ENCODE results near the gene R3HDML. TPM values are rescaled to one million over a fixed set of nuclear protein-coding genes. Genes with fewer than 3 reads are reported as not detected.

The R3HDML gene
- total and polyA plus RNA-seq, 2 of the 13 experiments (the other 11 are each of a cell fraction or from before 2014, with no cell fraction given) = not detected

- intact Hi-C loops (cut with micrococcal nuclease; ENCODE audit: unreplicated experiment) = no loop called here
- Histone ChIP-seq H3K4me1 (ENCODE audit: insufficient read depth, low read length) (peaks cover 69% of the 10 kb centered on the region), H3K79me2 (ENCODE audit: insufficient read depth, low read length) (no peaks in the 10 kb centered on the region), H3K4me2 (ENCODE audit: low read depth, low read length) (no peak overlapping the region), H3K4me3 (replicated peaks in 1 of 3; ENCODE audit: insufficient read depth in 1 of 3, low read depth in 2 of 3, low read length in 3 of 3) (no peak overlapping the region), H3K27me3 (ENCODE audit: control insufficient read depth in 1 of 2, insufficient read depth in 2 of 2, low read length in 2 of 2) (no peaks in the 10 kb centered on the region; a peak in 1 of 5 replicates), H3K27ac (ENCODE audit: extremely low read length, insufficient read depth, low read length) (peak overlapping the region; percentile 24), H4K20me1 (ENCODE audit: insufficient read depth, low read length) (no peaks in the 10 kb centered on the region), H2AFZ (ENCODE audit: low read length) (no peak overlapping the region), H3K9me3 (ENCODE audit: low read length) (no peaks in the 10 kb centered on the region), H3K36me3 (replicated peaks in 1 of 2; ENCODE audit: control insufficient read depth in 1 of 2, insufficient read depth in 2 of 2, low read length in 2 of 2) (no peaks in the 10 kb centered on the region), H3K9ac (ENCODE audit: insufficient read depth, low read depth, low read length) (no peak overlapping the region; the same call in 1 of the 2 replicates)
- no peak for FAIRE-seq
- in situ Hi-C loops (cut with HindIII; ENCODE audit: extremely low pct_ligation_motif_present, low pct_unique_long_range_greater_than_20kb) = no loop called here
- no peak for DNase-seq (ENCODE audit: low spot score)
- ATAC-seq = no peak
- BruUV-seq (replicated peaks) = no TSS peak
- CTCF ChIA-PET (ENCODE audit: low intra/inter-chr PET ratio, low total read pairs) = no interaction called here
- no peak for TF ChIP-seq TP53 (CRISPR knock-in tag; conservative IDR thresholded peaks at IDR 0.05)
- TF ChIP-seq ZXDC (CRISPR knock-in tag; IDR thresholded peaks at IDR 0.05) = no peak
- no peak for TF ChIP-seq ZNF230 (CRISPR knock-in tag; IDR thresholded peaks at IDR 0.05)
- TF ChIP-seq NR2F6 (IDR thresholded peaks at IDR 0.05) = no peak
- no peak for TF ChIP-seq NR2F6 (CRISPR knock-in tag; IDR thresholded peaks at IDR 0.05)
- POLR2A ChIA-PET = no interaction called here
- WGBS (ENCODE audit: low lambda C conversion rate) = 94% methylated on average over 5 of the region's 6 CpGs
Measured at GRCh38 chr20:44350567-44350966, 13.7 kb downstream of the R3HDML start.

GRCh38 chr20:44354979-44355497 is 18.2 kb downstream of the R3HDML start:
- Histone ChIP-seq H3K79me2 (ENCODE audit: insufficient read depth, low read length) (peaks cover 43% of the 10 kb centered on the region), H3K27me3 (ENCODE audit: control insufficient read depth in 1 of 2, insufficient read depth in 2 of 2, low read length in 2 of 2) (no peaks in the 10 kb centered on the region; a peak in 1 of 5 replicates), H4K20me1 (ENCODE audit: insufficient read depth, low read length) (no peaks in the 10 kb centered on the region), H3K36me3 (replicated peaks in 1 of 2; ENCODE audit: control insufficient read depth in 1 of 2, insufficient read depth in 2 of 2, low read length in 2 of 2) (peaks cover 0 to 5% of the 10 kb centered on the region in 2 experiments; a peak in 4 of 5 replicates), H3K9ac (ENCODE audit: insufficient read depth, low read depth, low read length) (peak overlapping the region; percentile 85), H3K9me3 (ENCODE audit: low read length) (no peaks in the 10 kb centered on the region), H3K4me3 (replicated peaks in 1 of 3; ENCODE audit: insufficient read depth in 1 of 3, low read depth in 2 of 3, low read length in 3 of 3) (peak overlapping the region; percentile 69 to 95 (median 92)), H2AFZ (ENCODE audit: low read length) (peak overlapping the region; percentile 65), H3K4me1 (ENCODE audit: insufficient read depth, low read length) (peaks cover 83% of the 10 kb centered on the region), H3K27ac (ENCODE audit: extremely low read length, insufficient read depth, low read length) (peak overlapping the region; percentile 73), H3K4me2 (ENCODE audit: low read depth, low read length) (peak overlapping the region; percentile 87)
- CTCF ChIA-PET (ENCODE audit: low intra/inter-chr PET ratio, low total read pairs) = no interaction called here
- no TSS peak for BruUV-seq (replicated peaks)
- ATAC-seq (peak; percentile 54), FAIRE-seq (no peak), DNase-seq (ENCODE audit: low spot score) (peak; percentile 79)
- intact Hi-C loops (cut with micrococcal nuclease; ENCODE audit: unreplicated experiment) (loop anchor here (1.0 to 5.0 kb wide), 4 partner anchors 15 to 144 kb away; partner anchors contain the start of gene FITM2), in situ Hi-C loops (cut with HindIII; ENCODE audit: extremely low pct_ligation_motif_present, low pct_unique_long_range_greater_than_20kb) (no loop called here)
- 20% methylated on average over 6 of the region's 6 CpGs for WGBS (ENCODE audit: low lambda C conversion rate)
- POLR2A ChIA-PET = interaction anchor here (0.8 to 4.1 kb wide), 18 partner anchors 8 to 167 kb away, joined by 3 to 38 read pairs (median 5); partner anchors contain the start of genes FITM2 and SERINC3
- TF ChIP-seq ZNF101 (CRISPR knock-in tag; IDR thresholded peaks at IDR 0.05; ENCODE audit: borderline replicate concordance, low read depth) (no peak), ZNF18 (CRISPR knock-in tag; IDR thresholded peaks at IDR 0.05; ENCODE audit: insufficient replicate concordance) (peak; percentile 69), ZMYM2 (CRISPR knock-in tag; IDR thresholded peaks at IDR 0.05) (peak; percentile 76), MNT (IDR thresholded peaks at IDR 0.05) (0 out of 2 replicates have a peak, but pooled peaks have one; percentile 11), ZSCAN9 (CRISPR knock-in tag; IDR thresholded peaks at IDR 0.05; ENCODE audit: borderline replicate concordance) (no peak), ELF3 (CRISPR knock-in tag; IDR thresholded peaks at IDR 0.05) (peak; percentile 76; the same call in 1 of the 2 replicates), ZNF230 (CRISPR knock-in tag; IDR thresholded peaks at IDR 0.05) (no peak), ZNF430 (CRISPR knock-in tag; IDR thresholded peaks at IDR 0.05) (no peak), ZNF878 (CRISPR knock-in tag; IDR thresholded peaks at IDR 0.05) (peak; percentile 87)

Measured in HepG2 (cell line).